ENCODE measurements around the gene HECW1. TPM values are rescaled to one million over a fixed set of nuclear protein-coding genes. Genes with fewer than 3 reads are reported as not detected.

HECW1 gene
- total and polyA plus RNA-seq, 2 of the 13 experiments (the other 11 are each of a cell fraction or from before 2014, with no cell fraction given), result not detected

GRCh38 chr7:43229801-43230200, 117.4 kb downstream of the HECW1 start:
- in situ Hi-C loops (cut with HindIII; ENCODE audit: extremely low pct_ligation_motif_present, low pct_unique_long_range_greater_than_20kb) (no loop called here), intact Hi-C loops (cut with micrococcal nuclease; ENCODE audit: unreplicated experiment) (no loop called here)
- Histone ChIP-seq H3K79me2 (ENCODE audit: insufficient read depth, low read length) (no peaks in the 10 kb centered on the region), H3K9me3 (ENCODE audit: low read length) (no peaks in the 10 kb centered on the region), H4K20me1 (ENCODE audit: insufficient read depth, low read length) (no peaks in the 10 kb centered on the region), H3K27me3 (ENCODE audit: control insufficient read depth in 1 of 2, insufficient read depth in 2 of 2, low read length in 2 of 2) (peaks cover 0 to 5% of the 10 kb centered on the region in 2 experiments; a peak in 1 of 5 replicates), H3K4me2 (ENCODE audit: low read depth, low read length) (no peak overlapping the region), H2AFZ (ENCODE audit: low read length) (no peak overlapping the region), H3K9ac (ENCODE audit: insufficient read depth, low read depth, low read length) (no peak overlapping the region), H3K27ac (ENCODE audit: extremely low read length, insufficient read depth, low read length) (no peak overlapping the region), H3K4me1 (ENCODE audit: insufficient read depth, low read length) (no peaks in the 10 kb centered on the region), H3K4me3 (replicated peaks in 1 of 3; ENCODE audit: insufficient read depth in 1 of 3, low read depth in 2 of 3, low read length in 3 of 3) (no peak overlapping the region), H3K36me3 (replicated peaks in 1 of 2; ENCODE audit: control insufficient read depth in 1 of 2, insufficient read depth in 2 of 2, low read length in 2 of 2) (no peaks in the 10 kb centered on the region)
- BruUV-seq (replicated peaks), result no TSS peak
- FAIRE-seq (no peak), ATAC-seq (no peak), DNase-seq (ENCODE audit: low spot score) (no peak)
- POLR2A ChIA-PET, result no interaction called here
- CTCF ChIA-PET (ENCODE audit: low intra/inter-chr PET ratio, low total read pairs), result no interaction called here
- TF ChIP-seq NCOR1 (IDR thresholded peaks at IDR 0.05; ENCODE audit: borderline replicate concordance, low read length) (no peak), ZNF879 (CRISPR knock-in tag; IDR thresholded peaks at IDR 0.05) (no peak), AKAP8 (CRISPR knock-in tag; IDR thresholded peaks at IDR 0.05) (no peak), NCOA1 (CRISPR knock-in tag; IDR thresholded peaks at IDR 0.05) (no peak), BRD4 (CRISPR knock-in tag; IDR thresholded peaks at IDR 0.05) (no peak), ZNF317 (CRISPR knock-in tag; IDR thresholded peaks at IDR 0.05) (no peak), ZNF101 (CRISPR knock-in tag; IDR thresholded peaks at IDR 0.05; ENCODE audit: borderline replicate concordance, low read depth) (no peak), ZBTB37 (CRISPR knock-in tag; IDR thresholded peaks at IDR 0.05) (no peak), ZNF724P (CRISPR knock-in tag; IDR thresholded peaks at IDR 0.05; ENCODE audit: borderline replicate concordance) (no peak), EZH2 (conservative IDR thresholded peaks at IDR 0.05; ENCODE audit: low read depth, low read length) (no peak), ZNF747 (CRISPR knock-in tag; IDR thresholded peaks at IDR 0.05; ENCODE audit: borderline replicate concordance) (no peak), ZNF326 (CRISPR knock-in tag; IDR thresholded peaks at IDR 0.05; ENCODE audit: borderline replicate concordance) (no peak), MAFK (conservative IDR thresholded peaks at IDR 0.05 in 1 of 2, IDR thresholded peaks at IDR 0.05 in 1 of 2; ENCODE audit: low read length in 2 of 2) (no peak), ZNF652 (CRISPR knock-in tag; IDR thresholded peaks at IDR 0.05; ENCODE audit: borderline replicate concordance, low read depth) (no peak)
- TF ChIP-seq, protein P1, sequence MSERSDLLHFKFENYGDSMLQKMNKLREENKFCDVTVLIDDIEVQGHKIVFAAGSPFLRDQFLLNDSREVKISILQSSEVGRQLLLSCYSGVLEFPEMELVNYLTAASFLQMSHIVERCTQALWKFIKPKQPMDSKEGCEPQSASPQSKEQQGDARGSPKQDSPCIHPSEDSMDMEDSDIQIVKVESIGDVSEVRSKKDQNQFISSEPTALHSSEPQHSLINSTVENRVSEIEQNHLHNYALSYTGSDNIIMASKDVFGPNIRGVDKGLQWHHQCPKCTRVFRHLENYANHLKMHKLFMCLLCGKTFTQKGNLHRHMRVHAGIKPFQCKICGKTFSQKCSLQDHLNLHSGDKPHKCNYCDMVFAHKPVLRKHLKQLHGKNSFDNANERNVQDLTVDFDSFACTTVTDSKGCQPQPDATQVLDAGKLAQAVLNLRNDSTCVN (CRISPR knock-in tag; IDR thresholded peaks at IDR 0.05; ENCODE audit: borderline replicate concordance), result no peak
- TF ChIP-seq, protein P2, sequence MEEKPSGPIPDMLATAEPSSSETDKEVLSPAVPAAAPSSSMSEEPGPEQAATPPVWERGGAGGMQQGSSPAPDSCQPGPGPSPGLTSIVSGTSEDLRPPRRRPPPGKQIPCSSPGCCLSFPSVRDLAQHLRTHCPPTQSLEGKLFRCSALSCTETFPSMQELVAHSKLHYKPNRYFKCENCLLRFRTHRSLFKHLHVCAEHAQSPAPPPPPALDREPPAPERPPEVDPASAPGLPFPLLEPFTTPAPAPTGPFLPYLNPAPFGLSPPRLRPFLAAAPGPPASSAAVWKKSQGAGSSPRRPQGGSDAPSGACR (CRISPR knock-in tag; IDR thresholded peaks at IDR 0.05), result no peak
- TF ChIP-seq, protein P3, sequence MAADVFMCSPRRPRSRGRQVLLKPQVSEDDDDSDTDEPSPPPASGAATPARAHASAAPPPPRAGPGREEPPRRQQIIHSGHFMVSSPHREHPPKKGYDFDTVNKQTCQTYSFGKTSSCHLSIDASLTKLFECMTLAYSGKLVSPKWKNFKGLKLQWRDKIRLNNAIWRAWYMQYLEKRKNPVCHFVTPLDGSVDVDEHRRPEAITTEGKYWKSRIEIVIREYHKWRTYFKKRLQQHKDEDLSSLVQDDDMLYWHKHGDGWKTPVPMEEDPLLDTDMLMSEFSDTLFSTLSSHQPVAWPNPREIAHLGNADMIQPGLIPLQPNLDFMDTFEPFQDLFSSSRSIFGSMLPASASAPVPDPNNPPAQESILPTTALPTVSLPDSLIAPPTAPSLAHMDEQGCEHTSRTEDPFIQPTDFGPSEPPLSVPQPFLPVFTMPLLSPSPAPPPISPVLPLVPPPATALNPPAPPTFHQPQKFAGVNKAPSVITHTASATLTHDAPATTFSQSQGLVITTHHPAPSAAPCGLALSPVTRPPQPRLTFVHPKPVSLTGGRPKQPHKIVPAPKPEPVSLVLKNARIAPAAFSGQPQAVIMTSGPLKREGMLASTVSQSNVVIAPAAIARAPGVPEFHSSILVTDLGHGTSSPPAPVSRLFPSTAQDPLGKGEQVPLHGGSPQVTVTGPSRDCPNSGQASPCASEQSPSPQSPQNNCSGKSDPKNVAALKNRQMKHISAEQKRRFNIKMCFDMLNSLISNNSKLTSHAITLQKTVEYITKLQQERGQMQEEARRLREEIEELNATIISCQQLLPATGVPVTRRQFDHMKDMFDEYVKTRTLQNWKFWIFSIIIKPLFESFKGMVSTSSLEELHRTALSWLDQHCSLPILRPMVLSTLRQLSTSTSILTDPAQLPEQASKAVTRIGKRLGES (CRISPR knock-in tag; IDR thresholded peaks at IDR 0.05; ENCODE audit: borderline replicate concordance), result no peak
- TF ChIP-seq, protein P4, sequence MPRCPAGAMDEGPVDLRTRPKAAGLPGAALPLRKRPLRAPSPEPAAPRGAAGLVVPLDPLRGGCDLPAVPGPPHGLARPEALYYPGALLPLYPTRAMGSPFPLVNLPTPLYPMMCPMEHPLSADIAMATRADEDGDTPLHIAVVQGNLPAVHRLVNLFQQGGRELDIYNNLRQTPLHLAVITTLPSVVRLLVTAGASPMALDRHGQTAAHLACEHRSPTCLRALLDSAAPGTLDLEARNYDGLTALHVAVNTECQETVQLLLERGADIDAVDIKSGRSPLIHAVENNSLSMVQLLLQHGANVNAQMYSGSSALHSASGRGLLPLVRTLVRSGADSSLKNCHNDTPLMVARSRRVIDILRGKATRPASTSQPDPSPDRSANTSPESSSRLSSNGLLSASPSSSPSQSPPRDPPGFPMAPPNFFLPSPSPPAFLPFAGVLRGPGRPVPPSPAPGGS (CRISPR knock-in tag; IDR thresholded peaks at IDR 0.05), result no peak
- WGBS (ENCODE audit: low lambda C conversion rate), result 20% methylated on average over 4 of the region's 5 CpGs

Measured in HepG2 (cell line).